Astrocyte (in vitro differentiated cells and primary cell): ENCODE measurements around the gene MRPS9.

Experiments
- EZH2 ChIP-seq: IDR thresholded peaks from 2 replicates; pipeline ENCODE4 v1.6.1; 2012; ENCODE audit warnings: mild to moderate bottlenecking, low read length, inconsistent platforms; ENCODE audit not compliant: insufficient read depth
- TF ChIP-seq, protein P1 (sequence below): IDR thresholded peaks from 2 replicates; pipeline ENCODE4 v1.5.1; 2011; ENCODE audit warnings: low read depth, mild to moderate bottlenecking, inconsistent platforms, low read length, moderate library complexity; ENCODE audit not compliant: insufficient read depth

DNA sequence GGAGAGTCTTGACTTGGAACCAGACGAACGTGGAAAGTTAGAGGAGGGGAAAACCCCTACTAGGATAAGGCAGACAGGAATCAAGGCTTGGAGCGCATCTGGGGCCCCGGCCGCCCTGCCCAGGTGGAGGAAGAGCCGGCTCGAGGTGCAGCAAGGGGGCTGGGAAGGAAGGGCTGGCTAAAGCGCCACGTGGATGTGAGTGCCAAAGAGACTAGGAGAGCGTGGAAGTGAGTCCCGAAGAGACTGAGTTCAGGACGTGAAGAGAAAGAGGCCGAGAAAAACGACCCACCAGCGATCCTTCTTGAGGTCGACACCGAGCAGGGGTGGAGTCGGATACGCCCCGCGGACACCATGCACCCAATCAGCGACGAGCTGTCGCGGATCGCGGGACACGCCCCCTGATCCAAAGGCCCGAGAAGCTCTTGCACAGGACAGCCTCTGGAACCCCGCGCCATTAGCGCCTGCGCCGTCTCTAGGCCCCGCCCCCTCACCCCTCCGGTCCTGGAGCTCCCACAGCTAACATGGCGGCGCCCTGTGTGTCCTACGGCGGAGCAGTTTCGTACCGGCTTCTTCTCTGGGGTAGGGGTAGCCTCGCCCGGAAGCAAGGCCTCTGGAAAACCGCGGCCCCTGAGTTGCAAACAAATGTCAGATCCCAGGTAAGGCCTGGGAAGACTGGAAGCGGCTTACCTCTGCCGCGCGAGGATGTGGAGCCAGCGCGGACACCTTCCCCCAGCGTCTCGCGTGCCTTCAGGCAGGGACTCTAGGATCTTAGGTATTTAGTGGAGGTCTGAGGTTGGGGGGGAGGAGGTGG lies at the start of gene MRPS9:
- TF ChIP-seq, protein P1, sequence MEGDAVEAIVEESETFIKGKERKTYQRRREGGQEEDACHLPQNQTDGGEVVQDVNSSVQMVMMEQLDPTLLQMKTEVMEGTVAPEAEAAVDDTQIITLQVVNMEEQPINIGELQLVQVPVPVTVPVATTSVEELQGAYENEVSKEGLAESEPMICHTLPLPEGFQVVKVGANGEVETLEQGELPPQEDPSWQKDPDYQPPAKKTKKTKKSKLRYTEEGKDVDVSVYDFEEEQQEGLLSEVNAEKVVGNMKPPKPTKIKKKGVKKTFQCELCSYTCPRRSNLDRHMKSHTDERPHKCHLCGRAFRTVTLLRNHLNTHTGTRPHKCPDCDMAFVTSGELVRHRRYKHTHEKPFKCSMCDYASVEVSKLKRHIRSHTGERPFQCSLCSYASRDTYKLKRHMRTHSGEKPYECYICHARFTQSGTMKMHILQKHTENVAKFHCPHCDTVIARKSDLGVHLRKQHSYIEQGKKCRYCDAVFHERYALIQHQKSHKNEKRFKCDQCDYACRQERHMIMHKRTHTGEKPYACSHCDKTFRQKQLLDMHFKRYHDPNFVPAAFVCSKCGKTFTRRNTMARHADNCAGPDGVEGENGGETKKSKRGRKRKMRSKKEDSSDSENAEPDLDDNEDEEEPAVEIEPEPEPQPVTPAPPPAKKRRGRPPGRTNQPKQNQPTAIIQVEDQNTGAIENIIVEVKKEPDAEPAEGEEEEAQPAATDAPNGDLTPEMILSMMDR = no peak
- TF ChIP-seq EZH2 = no peak
